PC-3 (cell line): ENCODE data around the gene TAL2. TPM values are rescaled to one million over a fixed set of nuclear protein-coding genes. Genes with fewer than 3 reads are reported as not detected.

Experiments used
- ATAC-seq: fragments of 200-7000 bp; cut with Tn5 transposase; 2 replicates; pipeline ENCODE4 v1.9.1; 2020; ENCODE audit warnings: mild to moderate bottlenecking, moderate library complexity
- BruUV-seq: library from RNA; stranded (reverse); fragments of 400-500 nt; replicated peaks from 2 replicates; lab custom pipeline; 2021; lab: Mats Ljungman, UMichigan
- CTCF ChIA-PET: fragments of 300-600 bp; sonication (Branson Sonifier 250); formaldehyde crosslinking; loops from one replicate; lab custom pipeline; 2022; ENCODE audit warnings: antibody characterized with exemption; lab: Charles Lee
- POLR2A ChIA-PET: fragments of 300-600 bp; sonication (Branson Sonifier 250); formaldehyde crosslinking; loops from one replicate; lab custom pipeline; 2022; ENCODE audit warnings: antibody characterized with exemption; ENCODE audit not compliant: unreplicated experiment; lab: Charles Lee
- DNase-seq: peaks from one replicate; pipeline ENCODE4 v3.0.0-alpha.2; 2015
- H2AFZ ChIP-seq: fragments of 300-600 bp; sonication (generic); 2 replicates; pipeline ENCODE4 v1.6.0; 2016; ENCODE audit warnings: antibody characterized with exemption, low read length
- H3F3A ChIP-seq: fragments of 300-600 bp; sonication (generic); one replicate; pipeline ENCODE4 v1.6.0; 2017; ENCODE audit warnings: antibody characterized with exemption, low read length, control low read depth, mild to moderate bottlenecking; ENCODE audit not compliant: unreplicated experiment
- H3K27ac ChIP-seq: fragments of 300-600 bp; sonication (generic); 2 replicates; pipeline ENCODE4 v1.5.1; 2016; ENCODE audit warnings: mild to moderate bottlenecking, low read length
- H3K27me3 ChIP-seq: fragments of 300-600 bp; sonication (generic); 2 replicates; pipeline ENCODE4 v1.6.1; 2016; ENCODE audit warnings: low read length, mixed read lengths
- H3K36me3 ChIP-seq: fragments of 300-600 bp; sonication (generic); 2 replicates; pipeline ENCODE4 v1.6.1; 2016; ENCODE audit warnings: low read depth, mixed run types, low read length, mixed read lengths
- H3K4me1 ChIP-seq: fragments of 300-600 bp; sonication (generic); 2 replicates; pipeline ENCODE4 v1.5.1; 2016; ENCODE audit warnings: low read length; ENCODE audit not compliant: insufficient read depth
- H3K4me2 ChIP-seq: fragments of 300-600 bp; sonication (generic); 2 replicates; pipeline ENCODE4 v1.6.0; 2016; ENCODE audit warnings: low read length
- H3K4me3 ChIP-seq: fragments of 300-600 bp; sonication (generic); 2 replicates; pipeline ENCODE4 v1.5.1; 2016; ENCODE audit warnings: mild to moderate bottlenecking, low read length, mixed read lengths
- H3K79me2 ChIP-seq: fragments of 300-600 bp; sonication (generic); 2 replicates; pipeline ENCODE4 v1.6.1; 2017; ENCODE audit warnings: low read length, mixed read lengths
- H3K9ac ChIP-seq: fragments of 300-600 bp; sonication (generic); 2 replicates; pipeline ENCODE4 v1.6.0; 2016; ENCODE audit warnings: mild to moderate bottlenecking, low read length
- H3K9me2 ChIP-seq: fragments of 300-600 bp; sonication (generic); replicated peaks from 2 replicates; pipeline ENCODE4 v1.6.1; 2016; ENCODE audit warnings: mixed run types, low read length, mixed read lengths
- H3K9me3 ChIP-seq: fragments of 300-600 bp; sonication (generic); 2 replicates; pipeline ENCODE4 v1.6.1; 2016; ENCODE audit warnings: low read length, mixed read lengths
- H4K20me1 ChIP-seq: fragments of 300-600 bp; sonication (generic); 2 replicates; pipeline ENCODE4 v1.6.1; 2016; ENCODE audit warnings: low read length, mixed read lengths
- CTCF ChIP-seq: fragments of 300-600 bp; sonication (generic); conservative IDR thresholded peaks from 2 replicates; pipeline ENCODE4 v1.5.1; 2017; ENCODE audit warnings: antibody characterized with exemption, low read depth, mild to moderate bottlenecking, low read length
- EZH2 ChIP-seq: fragments of 300-600 bp; sonication (generic); IDR thresholded peaks from one replicate; pipeline ENCODE4 v1.6.1; 2017; ENCODE audit warnings: antibody characterized with exemption, mild to moderate bottlenecking, low read length; ENCODE audit not compliant: unreplicated experiment
- EZH2phosphoT487 ChIP-seq: fragments of 300-600 bp; sonication (generic); IDR thresholded peaks from 2 replicates; pipeline ENCODE4 v1.6.1; 2018; ENCODE audit warnings: mild to moderate bottlenecking, antibody characterized with exemption, low read length, borderline replicate concordance
- intact Hi-C: fragments of 100-400 bp; cut with micrococcal nuclease; formaldehyde crosslinking; loops from 2 replicates; pipeline ENCODE4 v1.9.0; 2023
- total RNA-seq: library from RNA; depleted of rRNA; stranded (reverse); fragments of >200 nt; gene quantifications from 2 replicates; pipeline ENCODE4 v1.2.3, GENCODE V29; 2014

The TAL2 gene
- total RNA-seq, 1 experiment from 2014 or later: not detected

- BruUV-seq: no TSS peak
- H2AFZ ChIP-seq: no peak overlapping the region
- no peaks in the 10 kb centered on the region for H3K36me3 ChIP-seq
- H3K4me3 ChIP-seq: no peak overlapping the region
- TF ChIP-seq EZH2phosphoT487 (no peak), CTCF (no peak), EZH2 (no peak)
- peak; percentile 62 for DNase-seq
- no peaks in the 10 kb centered on the region for H3F3A ChIP-seq
- H3K9ac ChIP-seq: no peak overlapping the region
- peak; percentile 67 for ATAC-seq
- H3K27ac ChIP-seq: no peak overlapping the region
- intact Hi-C loops: no loop called here
- no peaks in the 10 kb centered on the region for H3K79me2 ChIP-seq
- no peaks in the 10 kb centered on the region for H4K20me1 ChIP-seq
- H3K9me3 ChIP-seq: no peaks in the 10 kb centered on the region
- no peaks in the 10 kb centered on the region for H3K9me2 ChIP-seq
- ChIA-PET CTCF (no interaction called here), POLR2A (no interaction called here)
- no peaks in the 10 kb centered on the region for H3K4me1 ChIP-seq
- no peak overlapping the region for H3K4me2 ChIP-seq
- H3K27me3 ChIP-seq: no peaks in the 10 kb centered on the region
These were observed 19.5 kb downstream of the TAL2 start for GRCh38 chr9:105681724-105682123.

- no peaks in the 10 kb centered on the region for H3K27me3 ChIP-seq
- ATAC-seq: no peak
- no peak overlapping the region for H3K27ac ChIP-seq
- ChIA-PET CTCF (no interaction called here), POLR2A (no interaction called here)
- H3K79me2 ChIP-seq: no peaks in the 10 kb centered on the region
- no peaks in the 10 kb centered on the region for H3F3A ChIP-seq
- H3K4me3 ChIP-seq: no peak overlapping the region
- no peaks in the 10 kb centered on the region for H4K20me1 ChIP-seq
- no peak overlapping the region for H3K4me2 ChIP-seq
- no peaks in the 10 kb centered on the region for H3K9me2 ChIP-seq
- TF ChIP-seq EZH2 (no peak), CTCF (no peak), EZH2phosphoT487 (no peak)
- H2AFZ ChIP-seq: no peak overlapping the region
- intact Hi-C loops: no loop called here
- no peaks in the 10 kb centered on the region for H3K4me1 ChIP-seq
- no peaks in the 10 kb centered on the region for H3K9me3 ChIP-seq
- BruUV-seq: no TSS peak
- H3K9ac ChIP-seq: no peak overlapping the region
- DNase-seq: no peak
- H3K36me3 ChIP-seq: no peaks in the 10 kb centered on the region
These were observed 21.5 kb downstream of the TAL2 start for GRCh38 chr9:105683688-105684275.

GRCh38 chr9:105686936-105687335 is 24.7 kb downstream of the TAL2 start:
- H2AFZ ChIP-seq: no peak overlapping the region
- H3K9me2 ChIP-seq: no peaks in the 10 kb centered on the region
- no TSS peak for BruUV-seq
- no peak overlapping the region for H3K9ac ChIP-seq
- TF ChIP-seq EZH2 (no peak), CTCF (no peak), EZH2phosphoT487 (no peak)
- intact Hi-C loops: no loop called here
- no peak overlapping the region for H3K4me3 ChIP-seq
- ChIA-PET CTCF (no interaction called here), POLR2A (no interaction called here)
- no peaks in the 10 kb centered on the region for H4K20me1 ChIP-seq
- DNase-seq: no peak
- H3K27me3 ChIP-seq: no peaks in the 10 kb centered on the region
- no peak overlapping the region for H3K27ac ChIP-seq
- no peaks in the 10 kb centered on the region for H3K4me1 ChIP-seq
- no peaks in the 10 kb centered on the region for H3K79me2 ChIP-seq
- ATAC-seq: no peak
- no peaks in the 10 kb centered on the region for H3F3A ChIP-seq
- H3K4me2 ChIP-seq: no peak overlapping the region
- H3K36me3 ChIP-seq: no peaks in the 10 kb centered on the region
- H3K9me3 ChIP-seq: no peaks in the 10 kb centered on the region
